ENCODE results near the gene MMD. TPM values are rescaled to one million over a fixed set of nuclear protein-coding genes. Genes with fewer than 3 reads are reported as not detected.
A peak's percentile ranks its signal among the peaks of the same experiment; 100 is the strongest.
"Not testable (repeated sequence)": the region's sequence is repeated elsewhere in the genome, so short reads cannot be mapped to it uniquely, and the experiment has no call there.

MMD gene
- total RNA-seq, 1 donor from 2014 or later, result 21.7 TPM

- Mint-ChIP-seq H3K4me3 (no peak overlapping the region), H3K27ac (no peak overlapping the region)
Observed at GRCh38 chr17:55451758-55452138, 30.1 kb upstream of the MMD start.

GRCh38 chr17:55451203-55451641 lies 29.6 kb upstream of the MMD start:
- Mint-ChIP-seq H3K27ac (no peak overlapping the region), H3K27me3 (peaks cover 12% of the 10 kb centered on the region), H3K4me1 (peaks cover 18% of the 10 kb centered on the region), H3K4me3 (no peak overlapping the region), H3K36me3 (ENCODE audit: low read depth) (no peaks in the 10 kb centered on the region), H3K9me3 (no peaks in the 10 kb centered on the region)
- intact Hi-C loops (cut with micrococcal nuclease), result no loop called here
- peak; percentile 56 for DNase-seq

More at GRCh38 chr17:55451758-55452138, 30.1 kb upstream of the MMD start:
- peaks cover 14% of the 10 kb centered on the region for H3K27me3 Mint-ChIP-seq
- no peak for DNase-seq
- H3K36me3 Mint-ChIP-seq (ENCODE audit: low read depth), result no peaks in the 10 kb centered on the region
- H3K9me3 Mint-ChIP-seq, result no peaks in the 10 kb centered on the region
- peaks cover 19% of the 10 kb centered on the region for H3K4me1 Mint-ChIP-seq
- intact Hi-C loops (cut with micrococcal nuclease), result no loop called here

DNA sequence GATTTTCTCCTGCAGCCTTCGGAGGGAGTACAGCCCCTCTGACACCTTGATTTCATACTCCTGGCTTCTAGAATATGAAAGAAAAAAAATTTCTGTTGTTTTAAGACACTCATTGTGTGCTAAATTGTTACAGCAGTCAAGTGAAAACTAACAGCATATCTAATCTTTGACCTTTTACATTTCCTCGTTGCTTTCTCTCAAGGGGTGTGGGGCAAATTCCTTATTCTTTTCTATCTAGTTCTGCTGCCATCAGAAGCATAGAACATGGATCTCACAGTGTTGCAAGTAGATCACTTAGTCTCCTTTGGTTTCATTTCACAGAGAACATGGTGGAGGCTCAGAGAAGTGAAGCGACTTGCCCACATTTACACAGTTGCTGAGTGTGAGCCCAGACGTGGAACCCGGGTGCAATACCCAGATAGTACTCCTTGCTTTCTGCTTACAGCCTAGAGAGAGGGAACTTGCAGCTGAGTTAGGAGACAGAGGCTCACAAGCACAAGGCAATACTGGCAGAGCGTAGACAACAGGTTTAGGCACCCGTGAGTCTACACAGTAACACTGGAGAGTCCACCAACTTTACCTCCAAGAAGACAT lies 28.7 kb upstream of the MMD start:
- Mint-ChIP-seq H3K27me3 (peaks cover 8% of the 10 kb centered on the region), H3K4me1 (peaks cover 18% of the 10 kb centered on the region), H3K27ac (no peak overlapping the region), H3K9me3 (no peaks in the 10 kb centered on the region), H3K36me3 (ENCODE audit: low read depth) (no peaks in the 10 kb centered on the region), H3K4me3 (no peak overlapping the region)
- DNase-seq, result no peak
- intact Hi-C loops (cut with micrococcal nuclease), result no loop called here

GRCh38 chr17:55448681-55449080 lies 27.0 kb upstream of the MMD start:
- DNase-seq, result no peak
- intact Hi-C loops (cut with micrococcal nuclease), result no loop called here
- no peak overlapping the region for H3K4me3 Mint-ChIP-seq
- H3K36me3 Mint-ChIP-seq (ENCODE audit: low read depth), result no peaks in the 10 kb centered on the region
- H3K27me3 Mint-ChIP-seq, result peaks cover 4% of the 10 kb centered on the region
- H3K9me3 Mint-ChIP-seq, result no peaks in the 10 kb centered on the region
- no peak overlapping the region for H3K27ac Mint-ChIP-seq
- peaks cover 16% of the 10 kb centered on the region for H3K4me1 Mint-ChIP-seq

- H3K4me3 Mint-ChIP-seq, result no peak overlapping the region
- no peaks in the 10 kb centered on the region for H3K36me3 Mint-ChIP-seq (ENCODE audit: low read depth)
- intact Hi-C loops (cut with micrococcal nuclease), result no loop called here
- DNase-seq, result no peak
- no peaks in the 10 kb centered on the region for H3K9me3 Mint-ChIP-seq
- H3K4me1 Mint-ChIP-seq, result peaks cover 7% of the 10 kb centered on the region
- no peak overlapping the region for H3K27ac Mint-ChIP-seq
- peaks cover 8% of the 10 kb centered on the region for H3K27me3 Mint-ChIP-seq
Observed at GRCh38 chr17:55446581-55447205, 25.1 kb upstream of the MMD start.

DNA sequence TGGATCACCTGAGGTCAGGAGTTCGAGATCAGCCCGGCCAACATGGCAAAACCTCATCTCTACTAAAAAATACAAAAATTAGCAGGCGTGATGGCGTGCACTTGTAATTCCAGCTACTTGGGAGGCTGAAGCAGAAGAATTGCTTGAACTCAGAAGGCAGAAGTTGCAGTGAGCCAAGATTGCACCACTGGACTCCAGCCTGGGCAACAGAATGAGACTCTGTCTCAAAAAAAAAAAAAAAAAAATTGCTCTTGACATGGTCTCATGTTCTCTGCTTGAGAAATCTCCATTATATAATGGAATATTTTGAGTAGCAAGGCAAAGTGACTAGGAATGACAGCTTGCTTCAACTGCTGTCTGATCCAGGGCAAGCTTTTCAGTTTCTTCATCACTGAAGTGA lies 24.4 kb upstream of the MMD start:
- H3K4me3 Mint-ChIP-seq; H3K36me3 Mint-ChIP-seq (ENCODE audit: low read depth); H3K9me3 Mint-ChIP-seq; H3K27ac Mint-ChIP-seq; DNase-seq; H3K27me3 Mint-ChIP-seq; intact Hi-C loops (cut with micrococcal nuclease); H3K4me1 Mint-ChIP-seq: not testable (repeated sequence)

- H3K9me3 Mint-ChIP-seq, result no peaks in the 10 kb centered on the region
- no peak for DNase-seq
- intact Hi-C loops (cut with micrococcal nuclease), result no loop called here
- H3K27me3 Mint-ChIP-seq, result peaks cover 7% of the 10 kb centered on the region
- no peaks in the 10 kb centered on the region for H3K4me1 Mint-ChIP-seq
- no peak overlapping the region for H3K27ac Mint-ChIP-seq
- H3K4me3 Mint-ChIP-seq, result no peak overlapping the region
- H3K36me3 Mint-ChIP-seq (ENCODE audit: low read depth), result no peaks in the 10 kb centered on the region
Observed at GRCh38 chr17:55444471-55445441, 23.1 kb upstream of the MMD start.

DNA sequence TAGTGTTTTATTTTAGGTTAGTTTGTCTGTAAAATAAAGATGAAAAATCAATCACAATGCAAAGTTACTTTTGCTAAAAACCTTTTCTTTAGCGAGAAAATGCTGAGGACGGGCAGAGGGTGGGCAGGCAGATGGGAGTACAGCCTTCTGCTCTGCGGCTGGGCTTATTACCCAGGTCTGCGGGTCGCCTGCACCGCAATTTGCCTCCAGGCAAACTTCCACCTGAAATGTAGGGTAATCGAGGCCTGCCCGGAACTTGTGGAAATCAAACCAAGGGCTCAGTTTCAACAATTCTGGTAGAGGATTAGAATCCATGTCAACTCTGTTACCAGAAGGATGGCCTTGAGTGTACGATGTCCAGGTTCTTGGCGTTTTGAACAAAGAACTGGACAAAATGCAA lies 22.3 kb upstream of the MMD start:
- Mint-ChIP-seq H3K4me1 (no peaks in the 10 kb centered on the region), H3K27ac (no peak overlapping the region), H3K4me3 (no peak overlapping the region), H3K36me3 (ENCODE audit: low read depth) (no peaks in the 10 kb centered on the region), H3K9me3 (no peaks in the 10 kb centered on the region), H3K27me3 (peaks cover 7% of the 10 kb centered on the region)
- DNase-seq, result no peak
- intact Hi-C loops (cut with micrococcal nuclease), result no loop called here

DNA sequence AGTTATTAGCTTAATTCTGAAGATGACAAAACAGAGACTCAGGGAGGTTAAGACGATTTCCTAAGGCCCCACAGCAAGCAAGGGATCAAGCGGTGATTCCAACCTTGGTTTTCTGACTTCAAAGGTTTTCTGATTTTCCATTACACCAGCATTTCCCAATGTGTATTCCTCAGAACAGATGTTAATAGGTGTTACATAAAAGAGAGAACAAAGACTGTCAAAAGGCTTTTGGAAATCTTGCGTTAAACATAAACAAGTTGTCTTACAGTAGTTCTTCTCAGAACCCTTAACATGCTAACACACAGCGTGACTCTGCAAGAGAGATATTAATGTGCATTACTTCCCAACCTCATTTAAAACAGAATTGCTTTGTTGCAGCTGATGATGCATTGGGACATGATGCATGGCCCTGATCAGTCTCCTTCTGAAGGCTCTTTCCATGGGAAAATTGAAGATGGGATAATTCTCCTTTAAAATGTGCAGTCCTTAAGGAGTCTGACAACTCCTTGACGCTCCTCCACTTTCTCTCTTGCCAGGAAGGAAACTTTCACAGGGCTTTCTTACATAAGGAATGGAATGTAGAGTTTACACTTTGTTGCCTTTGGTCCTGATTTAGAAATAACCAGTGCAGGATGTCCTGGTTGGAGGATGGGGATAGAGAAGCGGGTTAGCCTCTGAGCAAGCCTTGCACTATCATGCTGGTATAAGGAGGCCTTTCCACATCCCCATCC lies 21.5 kb upstream of the MMD start:
- no peak for DNase-seq
- Mint-ChIP-seq H3K27me3 (peaks cover 7% of the 10 kb centered on the region), H3K4me1 (no peaks in the 10 kb centered on the region), H3K36me3 (ENCODE audit: low read depth) (no peaks in the 10 kb centered on the region), H3K27ac (no peak overlapping the region), H3K4me3 (no peak overlapping the region), H3K9me3 (no peaks in the 10 kb centered on the region)
- intact Hi-C loops (cut with micrococcal nuclease), result no loop called here

DNA sequence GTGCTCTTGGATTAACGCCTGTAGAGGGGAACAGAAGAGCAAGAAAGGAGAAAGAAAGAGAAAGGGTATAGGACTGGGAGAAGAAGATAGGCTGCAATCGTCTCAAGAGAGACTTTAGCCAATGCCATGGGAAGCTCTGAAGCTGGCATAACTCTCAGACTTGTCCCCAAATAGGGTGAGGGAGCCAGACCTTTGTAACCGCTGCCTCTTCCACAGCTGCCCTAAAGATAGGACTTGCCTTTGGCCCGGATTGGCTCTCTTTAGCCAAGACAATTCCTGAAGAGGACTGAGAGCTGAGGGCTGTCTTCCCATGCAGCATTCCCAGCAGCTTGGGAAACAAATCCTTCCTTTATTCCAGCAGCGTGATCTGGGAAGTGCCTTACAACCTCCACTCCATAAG lies 20.8 kb upstream of the MMD start:
- Mint-ChIP-seq H3K9me3 (no peaks in the 10 kb centered on the region), H3K36me3 (ENCODE audit: low read depth) (no peaks in the 10 kb centered on the region), H3K4me1 (peaks cover 3% of the 10 kb centered on the region), H3K27me3 (peaks cover 7% of the 10 kb centered on the region), H3K27ac (no peak overlapping the region), H3K4me3 (no peak overlapping the region)
- DNase-seq, result no peak
- intact Hi-C loops (cut with micrococcal nuclease), result no loop called here

DNA sequence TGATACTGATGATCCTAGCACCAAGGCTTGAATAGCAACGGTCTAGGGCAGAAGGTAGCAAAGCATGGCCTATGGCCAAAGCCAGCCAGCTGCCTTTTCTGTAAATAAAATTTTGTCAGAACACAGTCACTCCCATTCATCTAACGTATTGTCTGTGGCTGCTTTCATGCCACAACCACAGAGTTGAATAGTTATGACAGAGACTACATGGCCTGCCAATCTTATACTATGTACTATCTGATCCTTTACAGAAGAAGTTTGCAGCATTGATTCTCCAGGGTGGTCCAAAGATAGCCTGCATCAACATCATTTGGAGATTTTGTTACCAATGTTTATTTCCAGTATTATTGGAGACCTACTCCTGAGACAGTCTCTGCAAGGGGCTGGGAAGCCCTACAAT lies 19.9 kb upstream of the MMD start:
- Mint-ChIP-seq H3K4me3 (no peak overlapping the region), H3K27me3 (peaks cover 7% of the 10 kb centered on the region), H3K36me3 (ENCODE audit: low read depth) (no peaks in the 10 kb centered on the region), H3K27ac (no peak overlapping the region), H3K9me3 (no peaks in the 10 kb centered on the region), H3K4me1 (peaks cover 9% of the 10 kb centered on the region)
- no peak for DNase-seq
- intact Hi-C loops (cut with micrococcal nuclease), result no loop called here

DNA sequence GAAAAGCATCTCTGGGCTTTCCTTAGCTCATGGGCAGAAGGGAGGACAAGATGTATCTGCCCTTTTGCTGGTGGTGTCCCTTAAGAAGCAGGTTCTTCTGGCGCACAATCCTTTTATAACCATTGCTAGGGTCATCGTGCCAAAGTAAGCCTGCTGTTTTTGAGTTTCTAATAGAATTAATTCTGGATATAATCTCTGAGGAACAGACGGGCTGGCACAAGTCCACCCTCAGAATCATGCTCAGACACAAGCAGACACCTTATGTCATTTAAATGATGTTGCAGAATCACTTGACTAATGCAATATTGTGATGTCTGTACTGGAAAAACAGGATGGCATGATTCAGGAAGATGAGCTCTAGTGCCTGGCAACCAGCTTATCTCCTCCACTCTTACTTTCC lies 18.8 kb upstream of the MMD start:
- Mint-ChIP-seq H3K9me3 (peaks cover 2% of the 10 kb centered on the region), H3K36me3 (ENCODE audit: low read depth) (no peaks in the 10 kb centered on the region)
- intact Hi-C loops (cut with micrococcal nuclease), result no loop called here

GRCh38 chr17:55437159-55437605 lies 15.5 kb upstream of the MMD start:
- no peak for DNase-seq
- Mint-ChIP-seq H3K27me3 (peaks cover 6% of the 10 kb centered on the region), H3K4me3 (no peak overlapping the region), H3K9me3 (peaks cover 4% of the 10 kb centered on the region), H3K27ac (no peak overlapping the region), H3K36me3 (ENCODE audit: low read depth) (no peaks in the 10 kb centered on the region), H3K4me1 (peaks cover 41% of the 10 kb centered on the region)
- intact Hi-C loops (cut with micrococcal nuclease), result loop anchor here (2.0 kb wide), 1 partner anchor 22 kb away; no protein-coding TSS in a partner anchor

More for the DNA sequence above, 18.8 kb upstream of the MMD start:
- Mint-ChIP-seq H3K27me3 (peaks cover 7% of the 10 kb centered on the region), H3K4me1 (peaks cover 12% of the 10 kb centered on the region), H3K27ac (no peak overlapping the region), H3K4me3 (no peak overlapping the region)
- DNase-seq, result no peak

All from activated CD4-positive, alpha-beta T cell treated with anti-CD3 and anti-CD28 coated beads, Interleukin-2, amount 10 ng/mL, durations not matched to agents 24 days and 14 days (primary cell).